K562 (cell line): ENCODE results near the gene NR1I3. TPM values are rescaled to one million over a fixed set of nuclear protein-coding genes. Genes with fewer than 3 reads are reported as not detected.

Experiments used
- BRF1 ChIP-seq: IDR thresholded peaks from 3 replicates; pipeline ENCODE4 v1.6.1; 2011; ENCODE audit warnings: borderline replicate concordance, mild to moderate bottlenecking; ENCODE audit not compliant: insufficient read length; ENCODE audit errors: extremely low read depth
- CTBP1 ChIP-seq: fragments of 450-650 bp; IDR thresholded peaks from 2 replicates; pipeline ENCODE4 v1.6.1; 2016; ENCODE audit warnings: borderline replicate concordance
- CXXC5 ChIP-seq: fragments of 250-450 bp; sonication (Bioruptor Pico); IDR thresholded peaks from 2 replicates; pipeline ENCODE4 v1.8.0; 2022; ENCODE audit warnings: inconsistent platforms, mild to moderate bottlenecking, moderate library complexity
- E2F1 ChIP-seq: sonication (generic); formaldehyde crosslinking; IDR thresholded peaks from 2 replicates; pipeline ENCODE4 v1.8.1; 2023; ENCODE audit warnings: mild to moderate bottlenecking, missing genetic modification reagents, moderate library complexity
- FOXA3 ChIP-seq, 2 experiments: fragments of 450-650 bp in 1 of 2; sonication (generic) in 1 of 2; formaldehyde crosslinking; IDR thresholded peaks in 1 of 2; conservative IDR thresholded peaks in 1 of 2; 2 replicates each; pipeline versions ENCODE4 v1.4.0 to v1.8.0; 2020 to 2022; ENCODE audit warnings: mild to moderate bottlenecking in 2 of 2, missing genetic modification reagents in 1 of 2
- GABPA ChIP-seq: fragments of 200-800 bp; sonication (Bioruptor generic); conservative IDR thresholded peaks from 2 replicates; pipeline ENCODE4 v1.6.1; 2016; ENCODE audit warnings: low read depth, missing genetic modification characterization, missing compliant biosample characterization
- GATAD2B ChIP-seq: fragments of 450-650 bp; IDR thresholded peaks from 2 replicates; pipeline ENCODE4 v1.6.1; 2017; ENCODE audit warnings: mild to moderate bottlenecking, borderline replicate concordance
- GTF2A2 ChIP-seq: IDR thresholded peaks from 2 replicates; pipeline ENCODE4 v1.6.1; 2016; ENCODE audit warnings: mild to moderate bottlenecking, missing genetic modification characterization, missing compliant biosample characterization
- HDAC1 ChIP-seq, 2 experiments: fragments of 450-650 bp; IDR thresholded peaks; 2 replicates each; pipeline ENCODE4 v1.6.1; 2016 to 2017; ENCODE audit warnings: inconsistent platforms in 1 of 2, mild to moderate bottlenecking in 1 of 2, moderate library complexity in 1 of 2
- KDM2B ChIP-seq: fragments of 250-450 bp; sonication (Bioruptor Pico); IDR thresholded peaks from 2 replicates; pipeline ENCODE4 v1.8.0; 2021; ENCODE audit warnings: mild to moderate bottlenecking, moderate library complexity
- MITF ChIP-seq: IDR thresholded peaks from 2 replicates; pipeline ENCODE4 v1.6.1; 2014; ENCODE audit warnings: antibody characterized with exemption
- MXI1 ChIP-seq: IDR thresholded peaks from 2 replicates; pipeline ENCODE4 v1.6.1; 2011; ENCODE audit warnings: low read depth, mild to moderate bottlenecking, improper control_type of control experiment, low read length
- NONO ChIP-seq, 2 experiments: fragments of 200-400 bp in 1 of 2; fragments of 450-650 bp in 1 of 2; formaldehyde crosslinking in 1 of 2; IDR thresholded peaks; 2 replicates each; pipeline ENCODE4 v1.6.1; 2017; ENCODE audit warnings: low read depth in 2 of 2, mild to moderate bottlenecking in 2 of 2, moderate library complexity in 2 of 2, low read length in 1 of 2
- RAD21 ChIP-seq, 2 experiments: fragments of 250-450 bp in 1 of 2; fragments of 450-650 bp in 1 of 2; sonication (Bioruptor Pico) in 1 of 2; formaldehyde crosslinking in 1 of 2; IDR thresholded peaks in 1 of 2; conservative IDR thresholded peaks in 1 of 2; 2 replicates each; pipeline versions ENCODE4 v1.4.0 to v1.8.0; 2020 to 2022; ENCODE audit warnings: mild to moderate bottlenecking in 2 of 2, moderate library complexity in 1 of 2
- RBFOX2 ChIP-seq: fragments of 200-400 bp; formaldehyde crosslinking; IDR thresholded peaks from 2 replicates; pipeline ENCODE4 v1.6.1; 2017; ENCODE audit warnings: low read depth, mild to moderate bottlenecking, low read length, moderate library complexity
- SUPT5H ChIP-seq: fragments of 450-650 bp; IDR thresholded peaks from 2 replicates; pipeline ENCODE4 v1.6.1; 2016
- TEAD4 ChIP-seq, 2 experiments: sonication (generic) in 1 of 2; formaldehyde crosslinking in 1 of 2; IDR thresholded peaks; 2 replicates each; pipeline versions ENCODE4 v1.6.1 to v1.8.0; 2012 to 2022; ENCODE audit warnings: borderline replicate concordance in 1 of 2, inconsistent platforms in 1 of 2, low read length in 1 of 2, mild to moderate bottlenecking in 1 of 2, missing genetic modification reagents in 1 of 2
- ZNF165 ChIP-seq: fragments of 250-450 bp; sonication (Bioruptor Pico); IDR thresholded peaks from 2 replicates; pipeline ENCODE4 v1.4.0; 2020; ENCODE audit warnings: borderline replicate concordance
- polyA plus RNA-seq, 8 experiments: library from polyadenylated mRNA; depleted of rRNA in 4 of 8; stranded (reverse) in 5 of 8; unstranded in 3 of 8; fragments of >200 nt; fragmentation: Nextera tagmentation in 2 of 8; fragmentation: Illumina TruSeq in 1 of 8; extraction: Ambion mirVana in 2 of 8; extraction: Trizol in 1 of 8; gene quantifications; 2 replicates each; pipeline versions ENCODE4 v1.2.1 to v1.2.3, GENCODE V29; 2011 to 2014; ENCODE audit warnings: inconsistent platforms in 1 of 8, missing spikeins in 1 of 8
- total RNA-seq, 7 experiments: library from RNA; depleted of rRNA in 6 of 7; stranded (reverse); fragments of >200 nt in 6 of 7; fragmentation: Illumina TruSeq in 2 of 7; extraction: Trizol in 2 of 7; gene quantifications; 2 replicates each; pipeline versions ENCODE4 v1.2.1 to v1.2.3, GENCODE V29; 2011 to 2021; ENCODE audit warnings: low replicate concordance in 1 of 7

NR1I3 gene
- total and polyA plus RNA-seq, 9 of the 15 experiments (the other 6 are each of a cell fraction or from before 2014, with no cell fraction given): 0.11 TPM; not detected in 8

GRCh38 chr1:161201836-161202712, 35.9 kb downstream of the NR1I3 start, which contains the start of gene NDUFS2 (continued):
- TF ChIP-seq GATAD2B: peak; percentile 58; the same call in 1 of the 2 replicates
- TF ChIP-seq HDAC1 (IDR thresholded peaks at IDR 0.05): peak in 1 of 2 experiments; percentile 44; a peak in 2 of 4 replicates
- TF ChIP-seq CTBP1: peak; percentile 69
- peak; percentile 87 for TF ChIP-seq CXXC5 (CRISPR knock-in tag)
- TF ChIP-seq TEAD4 (IDR thresholded peaks at IDR 0.05; ENCODE audit: low read length): 0 out of 2 replicates have a peak, but pooled peaks have one; percentile 8
- no peak for TF ChIP-seq TEAD4 (CRISPR knock-in tag; IDR thresholded peaks at IDR 0.05; ENCODE audit: borderline replicate concordance)
- TF ChIP-seq NONO (IDR thresholded peaks at IDR 0.05; ENCODE audit: low read depth in 2 of 2, low read length in 1 of 2): 0 out of 4 replicates have a peak, but pooled peaks of 1 of the 2 experiments have one; percentile 30
- peak; percentile 85 for TF ChIP-seq SUPT5H
- TF ChIP-seq ZNF165: 0 out of 2 replicates have a peak, but pooled peaks have one; percentile 51
- peak in 1 of 2 experiments; percentile 20; a peak in 1 of 4 replicates for TF ChIP-seq RAD21 (CRISPR knock-in tag; conservative IDR thresholded peaks at IDR 0.05 in 1 of 2, IDR thresholded peaks at IDR 0.05 in 1 of 2)
- TF ChIP-seq FOXA3 (CRISPR knock-in tag; conservative IDR thresholded peaks at IDR 0.05 in 1 of 2, IDR thresholded peaks at IDR 0.05 in 1 of 2): peak in 1 of 2 experiments; percentile 9; a peak in 1 of 4 replicates
- TF ChIP-seq RBFOX2: peak; percentile 96
- TF ChIP-seq KDM2B: 0 out of 2 replicates have a peak, but pooled peaks have one; percentile 54
- TF ChIP-seq MXI1: no peak
- no peak for TF ChIP-seq GTF2A2
- TF ChIP-seq E2F1 (CRISPR knock-in tag): 0 out of 2 replicates have a peak, but pooled peaks have one; percentile 4
- TF ChIP-seq BRF1: no peak
- TF ChIP-seq GABPA (tag): peak; percentile 97
- peak; percentile 75 for TF ChIP-seq MITF
